Stimulated activated CD4-positive, alpha-beta T cell treated with anti-CD3 and anti-CD28 coated beads, Interleukin-4, amount 100 ng/mL, for 1 hour (primary cell): ENCODE data around the gene IQCE.
A peak's percentile ranks its signal among the peaks of the same experiment; 100 is the strongest.
"Not testable (repeated sequence)": the region's sequence is repeated elsewhere in the genome, so short reads cannot be mapped to it uniquely, and the experiment has no call there.

Source experiments
- DNase-seq: peaks from one replicate; pipeline ENCODE4 v3.0.0-alpha.2; 2020

Gene IQCE

GRCh38 chr7:2555121-2556052 is 3.4 kb upstream of the IQCE start, which contains the start of gene BRAT1:
Gene BRAT1 (minus strand): TSS chr7:2555524. CDS start chr7:2554431, 1,093 bp downstream.
- DNase-seq, result peak; percentile 97

GRCh38 chr7:2559283-2559950 is 638 bp downstream of the IQCE start:
- DNase-seq, result peak; percentile 41

- DNase-seq, result not testable (repeated sequence)
These were observed 5.2 kb downstream of the IQCE start for GRCh38 chr7:2563955-2564354.

- DNase-seq, result no peak
These were observed 6.3 kb downstream of the IQCE start for GRCh38 chr7:2564970-2565540.

- DNase-seq, result no peak
These were observed 7.6 kb downstream of the IQCE start for GRCh38 chr7:2566348-2566889.

GRCh38 chr7:2566890-2567678 is 8.3 kb downstream of the IQCE start:
- DNase-seq, result peak; percentile 23

- DNase-seq, result no peak
These were observed 9.0 kb downstream of the IQCE start for GRCh38 chr7:2567679-2568278.

GRCh38 chr7:2568521-2569223 is 9.9 kb downstream of the IQCE start:
- no peak for DNase-seq

GRCh38 chr7:2569421-2569820 is 10.6 kb downstream of the IQCE start:
- DNase-seq, result no peak

GRCh38 chr7:2570021-2570420 is 11.2 kb downstream of the IQCE start:
- DNase-seq, result no peak

- no peak for DNase-seq
These were observed 12.6 kb downstream of the IQCE start for GRCh38 chr7:2571409-2571808.

- DNase-seq, result peak; percentile 16
These were observed 13.5 kb downstream of the IQCE start for GRCh38 chr7:2572101-2572842.

- DNase-seq, result no peak
These were observed 15.0 kb downstream of the IQCE start for GRCh38 chr7:2573761-2574160.

- DNase-seq, result no peak
These were observed 16.4 kb downstream of the IQCE start for GRCh38 chr7:2575046-2575732.

- DNase-seq, result no peak
These were observed 17.1 kb downstream of the IQCE start for GRCh38 chr7:2575733-2576340.

GRCh38 chr7:2576742-2577491 is 18.1 kb downstream of the IQCE start:
- DNase-seq, result no peak

- DNase-seq, result no peak
These were observed 19.3 kb downstream of the IQCE start for GRCh38 chr7:2577914-2578680.

GRCh38 chr7:2580636-2581035 is 21.9 kb downstream of the IQCE start:
- no peak for DNase-seq
